Measurements from ENCODE around the gene MTCL1. TPM values are rescaled to one million over a fixed set of nuclear protein-coding genes. Genes with fewer than 3 reads are reported as not detected.

The MTCL1 gene
- total and polyA plus RNA-seq, 10 donors: 1.6 to 7.5 (median 3.9) TPM

GRCh38 chr18:8783994-8784530 lies 78.7 kb downstream of the MTCL1 start:
- WGBS, 5 donors: 94 to 97% (median 96%) methylated on average over 28 to 35 of the region's 35 CpGs
- Histone ChIP-seq H3K9me3 (no peaks in the 10 kb centered on the region), H3K36me3 (no peaks in the 10 kb centered on the region), H3K4me3 (no peak overlapping the region), H3K4me1 (peaks cover 0 to 8% (median 0%) of the 10 kb centered on the region in 6 donors), H3K27ac (no peak overlapping the region), H3K27me3 (replicated peaks in 1 of 7) (peaks cover 0 to 7% (median 0%) of the 10 kb centered on the region in 7 donors)
- TF ChIP-seq, protein P1, sequence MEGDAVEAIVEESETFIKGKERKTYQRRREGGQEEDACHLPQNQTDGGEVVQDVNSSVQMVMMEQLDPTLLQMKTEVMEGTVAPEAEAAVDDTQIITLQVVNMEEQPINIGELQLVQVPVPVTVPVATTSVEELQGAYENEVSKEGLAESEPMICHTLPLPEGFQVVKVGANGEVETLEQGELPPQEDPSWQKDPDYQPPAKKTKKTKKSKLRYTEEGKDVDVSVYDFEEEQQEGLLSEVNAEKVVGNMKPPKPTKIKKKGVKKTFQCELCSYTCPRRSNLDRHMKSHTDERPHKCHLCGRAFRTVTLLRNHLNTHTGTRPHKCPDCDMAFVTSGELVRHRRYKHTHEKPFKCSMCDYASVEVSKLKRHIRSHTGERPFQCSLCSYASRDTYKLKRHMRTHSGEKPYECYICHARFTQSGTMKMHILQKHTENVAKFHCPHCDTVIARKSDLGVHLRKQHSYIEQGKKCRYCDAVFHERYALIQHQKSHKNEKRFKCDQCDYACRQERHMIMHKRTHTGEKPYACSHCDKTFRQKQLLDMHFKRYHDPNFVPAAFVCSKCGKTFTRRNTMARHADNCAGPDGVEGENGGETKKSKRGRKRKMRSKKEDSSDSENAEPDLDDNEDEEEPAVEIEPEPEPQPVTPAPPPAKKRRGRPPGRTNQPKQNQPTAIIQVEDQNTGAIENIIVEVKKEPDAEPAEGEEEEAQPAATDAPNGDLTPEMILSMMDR (IDR thresholded peaks at IDR 0.05 in 8 of 11, conservative IDR thresholded peaks at IDR 0.05 in 3 of 11): no peak
- TF ChIP-seq POLR2AphosphoS5 (IDR thresholded peaks at IDR 0.05) (no peak), POLR2A (IDR thresholded peaks at IDR 0.05) (no peak)
- intact Hi-C loops (cut with DNase I; ENCODE audit: low total_unique reads): no loop called here
- DNase-seq: no peak

- Histone ChIP-seq H3K36me3 (no peaks in the 10 kb centered on the region), H3K4me3 (no peak overlapping the region), H3K4me1 (peaks cover 0 to 8% (median 0%) of the 10 kb centered on the region in 6 donors), H3K9me3 (no peaks in the 10 kb centered on the region), H3K27me3 (replicated peaks in 1 of 7) (peaks cover 0 to 7% (median 0%) of the 10 kb centered on the region in 7 donors), H3K27ac (no peak overlapping the region)
- no peak for TF ChIP-seq POLR2A (IDR thresholded peaks at IDR 0.05)
- TF ChIP-seq POLR2AphosphoS5 (IDR thresholded peaks at IDR 0.05): no peak
- TF ChIP-seq, protein P1 (IDR thresholded peaks at IDR 0.05 in 8 of 11, conservative IDR thresholded peaks at IDR 0.05 in 3 of 11): no peak
- 88 to 94% (median 94%) methylated on average over 23 to 24 of the region's 24 CpGs for WGBS, 5 donors
- intact Hi-C loops (cut with DNase I; ENCODE audit: low total_unique reads): no loop called here
- DNase-seq: no peak
Observed at GRCh38 chr18:8785261-8785660, 79.9 kb downstream of the MTCL1 start.

GRCh38 chr18:8785855-8786482 lies 80.6 kb downstream of the MTCL1 start:
- intact Hi-C loops (cut with DNase I; ENCODE audit: low total_unique reads): no loop called here
- WGBS, 5 donors: 85 to 92% (median 89%) methylated on average over 28 to 30 of the region's 30 CpGs
- Histone ChIP-seq H3K9me3 (no peaks in the 10 kb centered on the region), H3K4me3 (no peak overlapping the region), H3K36me3 (no peaks in the 10 kb centered on the region), H3K4me1 (peaks cover 0 to 8% (median 0%) of the 10 kb centered on the region in 6 donors), H3K27ac (no peak overlapping the region), H3K27me3 (replicated peaks in 1 of 7) (peaks cover 0 to 7% (median 0%) of the 10 kb centered on the region in 7 donors)
- no peak for DNase-seq
- TF ChIP-seq POLR2A (IDR thresholded peaks at IDR 0.05): no peak
- no peak for TF ChIP-seq POLR2AphosphoS5 (IDR thresholded peaks at IDR 0.05)
- TF ChIP-seq, protein P1 (IDR thresholded peaks at IDR 0.05 in 8 of 11, conservative IDR thresholded peaks at IDR 0.05 in 3 of 11): no peak
